Right ventricle myocardium superior (tissue), 1 donor: ENCODE data around the gene GATA2. TPM values are rescaled to one million over a fixed set of nuclear protein-coding genes. Genes with fewer than 3 reads are reported as not detected.

Source experiments
- ATAC-seq: fragments of 200-7000 bp; cut with Tn5 transposase; one replicate; pipeline ENCODE4 v1.9.1; 2020; ENCODE audit warnings: mild to moderate bottlenecking; ENCODE audit not compliant: poor library complexity
- DNase-seq: peaks from one replicate; pipeline ENCODE4 v3.0.0-alpha.2; 2020
- intact Hi-C: fragments of 100-400 bp; cut with DNase I; formaldehyde crosslinking; loops from one replicate; pipeline ENCODE4 v1.11.2; 2022
- total RNA-seq: library from RNA; stranded (reverse); fragmentation: NEBNext Ultra II Directional; extraction: Animal tissue kit (Norgen Biotek cat#: 25700); gene quantifications from one replicate; pipeline ENCODE4 v1.2.1, GENCODE V29; 2021
- donor health status: DM: no; HTN: yes; CAD: no; lungs with severe emphysema.

Gene GATA2
- total RNA-seq, 1 donor from 2014 or later, result 8.3 TPM

- DNase-seq, result no peak
- no peak for ATAC-seq
- intact Hi-C loops, result no loop called here
Observed at GRCh38 chr3:128466840-128467541, 26.0 kb downstream of the GATA2 start, which contains the start of gene DNAJB8. Gene DNAJB8 (minus strand): TSS chr3:128466890. CDS start chr3:128463245, 3,645 bp downstream.

- ATAC-seq, result no peak
- intact Hi-C loops, result no loop called here
- no peak for DNase-seq
Observed at GRCh38 chr3:128464702-128465101, 28.3 kb downstream of the GATA2 start.

GRCh38 chr3:128464188-128464587 lies 28.8 kb downstream of the GATA2 start:
- DNase-seq (no peak), ATAC-seq (no peak)
- intact Hi-C loops, result no loop called here

- ATAC-seq (no peak), DNase-seq (no peak)
- intact Hi-C loops, result no loop called here
Observed at GRCh38 chr3:128463771-128464170, 29.2 kb downstream of the GATA2 start.

DNA sequence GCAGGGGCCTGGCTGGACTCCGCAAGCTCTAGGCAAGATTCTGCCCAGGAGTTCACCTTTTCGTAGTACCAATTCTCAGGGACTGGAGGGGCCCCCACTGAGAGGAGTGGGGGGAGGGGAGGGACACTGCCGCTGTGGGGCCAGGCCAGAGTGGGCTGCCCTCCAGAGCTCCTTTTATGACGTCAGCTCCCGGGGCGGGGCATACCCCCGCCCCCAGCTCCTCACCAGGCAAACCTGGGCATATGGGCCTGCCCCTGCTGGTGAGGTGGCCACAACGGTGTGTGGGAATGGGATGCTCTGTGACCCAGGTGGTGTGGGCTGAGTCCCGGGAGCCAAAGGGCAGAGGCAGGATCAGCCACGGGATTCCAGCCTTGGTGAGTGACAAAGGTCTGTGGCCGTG lies 29.6 kb downstream of the GATA2 start:
- no peak for ATAC-seq
- no peak for DNase-seq
- intact Hi-C loops, result no loop called here

DNA sequence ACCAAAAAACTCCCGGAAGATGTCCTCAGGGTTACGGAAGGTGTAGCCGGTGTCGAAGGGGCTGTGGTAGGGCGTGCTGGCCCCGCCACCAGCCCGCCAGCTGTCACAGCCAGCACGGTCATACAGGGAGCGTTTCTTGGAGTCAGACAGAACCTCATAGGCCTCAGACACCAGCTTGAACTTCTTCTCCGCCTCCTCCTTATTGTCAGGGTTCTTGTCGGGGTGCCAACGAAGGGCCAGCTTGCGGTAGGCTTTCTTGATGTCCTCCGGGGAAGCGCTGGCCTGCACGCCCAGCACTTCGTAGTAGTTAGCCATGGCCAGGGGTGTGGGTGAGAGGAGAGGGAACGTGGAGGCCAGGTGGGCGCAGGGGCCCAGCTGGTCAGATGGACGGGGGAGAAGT lies 30.1 kb downstream of the GATA2 start:
- ATAC-seq (no peak), DNase-seq (no peak)
- intact Hi-C loops, result no loop called here

DNA sequence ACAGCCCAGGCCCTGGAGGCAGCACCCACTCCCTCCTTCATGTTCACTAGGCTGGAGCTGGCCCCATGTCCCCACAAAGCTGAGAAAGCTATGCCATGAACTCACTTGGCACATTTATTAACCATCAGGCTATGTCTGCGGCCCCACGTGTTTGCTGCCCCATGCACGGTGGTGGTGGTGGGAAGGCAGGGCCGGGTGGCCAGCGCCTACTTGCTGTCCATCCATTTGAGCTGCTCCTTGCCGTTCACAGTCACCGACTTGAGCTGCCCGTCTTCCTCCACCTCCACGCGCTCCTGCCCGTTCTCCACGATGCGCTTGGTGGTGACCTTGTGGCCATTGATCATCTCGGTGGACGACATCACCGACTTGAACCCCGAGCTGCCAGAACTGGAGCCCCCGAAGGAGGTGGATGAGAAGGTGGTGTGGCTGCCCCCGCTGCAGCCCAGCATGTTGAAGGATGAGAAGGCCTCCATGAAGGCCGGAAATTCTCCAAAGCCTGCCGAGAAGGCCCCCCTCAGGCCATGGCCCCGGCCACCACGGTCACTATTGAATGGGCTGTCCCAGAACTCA lies 30.6 kb downstream of the GATA2 start:
- peak; percentile 24 for DNase-seq
- intact Hi-C loops, result no loop called here
- no peak for ATAC-seq

DNA sequence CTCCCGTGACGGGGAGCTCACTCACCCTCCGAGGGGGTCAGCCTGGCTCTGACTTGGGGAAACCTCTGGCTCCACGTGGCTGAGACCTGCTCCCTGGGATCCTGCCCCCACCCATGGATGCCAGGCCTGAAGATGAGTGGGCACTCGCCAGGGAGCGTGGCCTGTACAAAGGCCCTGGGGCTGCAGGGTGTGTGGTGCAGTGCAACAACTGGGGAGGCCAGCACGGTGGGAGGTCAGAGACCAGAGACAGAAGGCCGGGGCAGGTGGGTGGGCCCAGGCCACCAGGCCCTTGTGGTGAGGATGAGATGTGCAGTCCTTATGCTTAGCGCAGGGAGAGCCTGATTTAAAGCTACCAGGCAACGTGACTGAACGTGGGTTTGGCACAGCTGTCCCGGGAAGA lies 31.3 kb downstream of the GATA2 start:
- intact Hi-C loops, result no loop called here
- ATAC-seq, result no peak
- DNase-seq, result peak; percentile 10

GRCh38 chr3:128459461-128459820 lies 33.6 kb downstream of the GATA2 start:
- DNase-seq, result no peak
- intact Hi-C loops, result no loop called here
- ATAC-seq, result no peak

- no peak for DNase-seq
Observed at GRCh38 chr3:128458746-128459460, 34.1 kb downstream of the GATA2 start.

GRCh38 chr3:128457937-128458336 lies 35.1 kb downstream of the GATA2 start:
- DNase-seq (peak; percentile 36), ATAC-seq (no peak)
- intact Hi-C loops, result no loop called here

More at GRCh38 chr3:128458746-128459460, 34.1 kb downstream of the GATA2 start:
- intact Hi-C loops, result no loop called here
- no peak for ATAC-seq

DNA sequence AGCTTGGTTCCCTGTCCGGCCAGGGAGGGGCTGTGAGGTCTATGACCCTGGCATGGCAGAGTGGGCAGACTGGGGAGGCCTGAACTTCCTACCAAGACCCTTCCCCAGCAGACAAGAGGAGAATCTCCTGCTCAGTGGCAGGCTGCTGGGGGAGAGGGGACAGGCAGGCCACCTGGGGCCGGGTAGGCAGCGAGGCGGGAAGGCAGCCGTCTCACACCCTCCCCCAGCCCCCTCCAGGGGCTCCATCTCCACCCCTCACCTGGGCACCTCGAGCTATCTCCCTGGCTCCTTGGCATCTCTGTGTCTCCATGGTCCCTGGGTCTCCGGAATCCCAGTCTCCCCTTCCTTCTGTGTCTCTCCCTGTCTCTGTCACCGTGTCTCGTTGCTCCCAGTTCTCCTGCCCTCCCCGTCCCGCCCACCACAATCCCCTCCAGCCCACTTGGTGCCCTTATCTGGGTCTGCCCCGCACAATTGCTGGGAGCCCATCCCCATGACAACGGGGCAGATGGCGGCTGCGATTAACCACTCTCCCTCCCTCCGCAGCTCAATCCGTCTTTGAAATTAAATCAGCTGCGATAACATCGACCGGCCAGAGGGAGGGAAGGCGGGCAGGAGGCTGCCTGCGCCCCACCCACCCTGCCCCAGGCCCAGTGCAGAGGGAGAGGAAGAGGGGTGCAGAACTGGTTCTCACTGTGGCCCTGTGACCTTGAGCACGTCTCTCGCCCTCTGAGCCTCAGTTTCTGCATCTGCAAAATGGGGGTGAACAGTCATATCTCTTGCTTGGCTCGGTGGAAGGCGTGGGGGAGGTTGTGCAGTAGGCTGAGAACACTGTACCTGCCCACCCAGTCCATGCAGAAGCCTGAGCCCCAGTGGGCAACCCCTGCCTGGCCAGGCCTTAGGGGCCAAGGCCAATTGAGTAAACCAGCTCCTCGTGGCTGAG lies 36.0 kb downstream of the GATA2 start:
- no peak for ATAC-seq

GRCh38 chr3:128455786-128456748 lies 36.9 kb downstream of the GATA2 start:
- DNase-seq (peak; percentile 33), ATAC-seq (no peak)
- intact Hi-C loops, result no loop called here

More for the DNA sequence above, 36.0 kb downstream of the GATA2 start:
- intact Hi-C loops, result no loop called here
- DNase-seq, result peak; percentile 24

GRCh38 chr3:128455116-128455515 lies 37.9 kb downstream of the GATA2 start:
- intact Hi-C loops, result no loop called here
- DNase-seq, result peak; percentile 11
- ATAC-seq, result no peak

- intact Hi-C loops, result no loop called here
- ATAC-seq, result no peak
- peak; percentile 13 for DNase-seq
Observed at GRCh38 chr3:128454310-128454618, 38.7 kb downstream of the GATA2 start.

DNA sequence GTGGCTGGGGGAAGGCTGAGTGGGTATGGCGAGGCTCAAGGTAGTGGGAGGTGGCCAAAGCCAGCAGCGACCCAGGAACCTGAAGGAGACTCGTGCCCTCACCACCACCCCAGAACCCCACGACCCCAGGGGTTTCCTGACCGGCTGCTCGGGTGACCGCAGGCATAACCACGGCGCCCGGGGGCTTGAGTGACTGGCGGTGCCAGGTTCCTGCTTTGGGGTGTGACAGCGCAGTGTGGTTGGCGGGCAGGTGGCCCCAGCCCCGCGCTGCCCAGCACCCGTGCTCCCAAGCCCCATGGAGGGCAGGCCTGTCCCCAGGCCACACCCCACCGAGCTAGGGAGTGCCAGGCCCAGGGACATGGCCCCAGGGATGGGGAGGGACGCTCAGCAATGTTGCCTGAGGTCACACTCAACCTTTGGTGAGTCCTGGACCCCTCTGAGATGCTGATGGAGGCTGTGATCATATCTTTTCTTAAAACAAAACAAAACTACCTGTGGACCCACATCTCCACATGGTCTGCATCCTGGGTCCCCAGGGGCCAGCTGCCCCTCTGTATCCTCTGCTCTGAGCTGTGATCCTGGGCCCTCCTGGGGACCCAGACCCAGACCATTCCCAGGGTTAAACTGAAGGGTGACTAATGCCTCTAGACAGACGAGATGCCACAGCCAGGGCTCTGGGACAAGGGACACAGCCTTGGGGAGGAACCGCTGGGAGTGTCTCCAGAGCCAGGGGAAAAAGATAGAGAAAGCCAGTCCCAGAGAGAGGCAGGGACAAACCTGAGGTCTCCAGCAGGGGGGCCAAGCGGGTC lies 39.3 kb downstream of the GATA2 start:
- intact Hi-C loops, result no loop called here
- DNase-seq (peak; percentile 27), ATAC-seq (no peak)

GRCh38 chr3:128452678-128453275 lies 40.2 kb downstream of the GATA2 start:
- ATAC-seq (no peak), DNase-seq (no peak)
- intact Hi-C loops, result no loop called here
